Right lobe of liver (tissue), 6 donors: ENCODE measurements around the gene SMAD7. TPM values are rescaled to one million over a fixed set of nuclear protein-coding genes. Genes with fewer than 3 reads are reported as not detected.

ENCODE experiments used
- ATAC-seq, 4 donors: fragments of 200-7000 bp; cut with Tn5 transposase; one replicate each; pipeline ENCODE4 v1.9.1; 2020; ENCODE audit warnings: mild to moderate bottlenecking in 4 of 4, moderate library complexity in 4 of 4
- DNase-seq, 3 donors: peaks; one replicate each; pipeline ENCODE4 v3.0.0-alpha.2; 2020
- H3K27ac ChIP-seq, 3 donors: fragments of 200-600 bp; one replicate each; pipeline ENCODE4 v1.8.0; 2022
- H3K27me3 ChIP-seq, 2 donors: fragments of 200-600 bp; one replicate each; pipeline ENCODE4 v1.8.0; 2022
- H3K36me3 ChIP-seq, 4 donors: fragments of 200-600 bp; sonication (generic) in 1 of 4; one replicate each; pipeline versions ENCODE4 v1.5.1 to v1.8.0; 2017 to 2022; ENCODE audit warnings: control low read depth in 1 of 4
- H3K4me1 ChIP-seq, 4 donors: fragments of 200-600 bp; sonication (generic) in 1 of 4; one replicate each; pipeline versions ENCODE4 v1.5.1 to v1.8.0; 2017 to 2022; ENCODE audit warnings: control low read depth in 1 of 4
- H3K4me3 ChIP-seq, 3 donors: fragments of 200-600 bp; one replicate each; pipeline ENCODE4 v1.8.0; 2022
- H3K9me3 ChIP-seq, 4 donors: fragments of 200-600 bp; sonication (generic) in 1 of 4; one replicate each; pipeline versions ENCODE4 v1.5.1 to v1.8.0; 2017 to 2022; ENCODE audit warnings: control low read depth in 1 of 4
- POLR2A ChIP-seq: fragments of 450-650 bp; IDR thresholded peaks from one replicate; pipeline ENCODE4 v1.6.1; 2017; ENCODE audit warnings: antibody characterized with exemption, mild to moderate bottlenecking
- WGBS: methylation state at CpG from one replicate; pipeline ENCODE4 v1.1.6; 2018; ENCODE audit warnings: low coverage, low lambda C conversion rate; ENCODE audit not compliant: insufficient coverage; ENCODE audit errors: missing lambda C conversion rate; 5-methylcytosine and 5-hydroxymethylcytosine counted together
- intact Hi-C, 2 donors: fragments of 100-400 bp; cut with DNase I; formaldehyde crosslinking; loops; one replicate each; pipeline versions ENCODE4 v1.11.2 to v1.14.1; 2022
- total RNA-seq, 6 experiments: library from RNA; depleted of rRNA in 2 of 6; stranded (reverse); fragments of >200 nt in 2 of 6; fragmentation: NEBNext Ultra II Directional in 3 of 6; extraction: Animal tissue kit (Norgen Biotek cat#: 25700) in 3 of 6; gene quantifications; one replicate each; pipeline versions ENCODE4 v1.1.0 to v1.2.4, GENCODE V29; 2016 to 2023
- TF ChIP-seq, protein P1 (sequence below), 4 donors: fragments of 200-600 bp in 3 of 4; fragments of 450-650 bp in 1 of 4; IDR thresholded peaks; one replicate each; pipeline versions ENCODE4 v1.5.1 to v1.8.0; 2016 to 2022; ENCODE audit warnings: antibody characterized with exemption in 4 of 4, mild to moderate bottlenecking in 2 of 4
- donor health status: DM: no; HTN: yes; CAD: no.
- donor health status: DM: no; HTN: no; CAD: no.
- donor health status: DM: no; HTN: no; CAD: no.
- donor health status: DM: no; HTN: yes; CAD: no.
- donor health status: DM: no; HTN: yes; CAD: no.

SMAD7 gene
- total RNA-seq, 6 experiments from 2014 or later: 8.2 to 13.5 (median 11.0) TPM

- TF ChIP-seq POLR2A: no peak
- TF ChIP-seq, protein P1, sequence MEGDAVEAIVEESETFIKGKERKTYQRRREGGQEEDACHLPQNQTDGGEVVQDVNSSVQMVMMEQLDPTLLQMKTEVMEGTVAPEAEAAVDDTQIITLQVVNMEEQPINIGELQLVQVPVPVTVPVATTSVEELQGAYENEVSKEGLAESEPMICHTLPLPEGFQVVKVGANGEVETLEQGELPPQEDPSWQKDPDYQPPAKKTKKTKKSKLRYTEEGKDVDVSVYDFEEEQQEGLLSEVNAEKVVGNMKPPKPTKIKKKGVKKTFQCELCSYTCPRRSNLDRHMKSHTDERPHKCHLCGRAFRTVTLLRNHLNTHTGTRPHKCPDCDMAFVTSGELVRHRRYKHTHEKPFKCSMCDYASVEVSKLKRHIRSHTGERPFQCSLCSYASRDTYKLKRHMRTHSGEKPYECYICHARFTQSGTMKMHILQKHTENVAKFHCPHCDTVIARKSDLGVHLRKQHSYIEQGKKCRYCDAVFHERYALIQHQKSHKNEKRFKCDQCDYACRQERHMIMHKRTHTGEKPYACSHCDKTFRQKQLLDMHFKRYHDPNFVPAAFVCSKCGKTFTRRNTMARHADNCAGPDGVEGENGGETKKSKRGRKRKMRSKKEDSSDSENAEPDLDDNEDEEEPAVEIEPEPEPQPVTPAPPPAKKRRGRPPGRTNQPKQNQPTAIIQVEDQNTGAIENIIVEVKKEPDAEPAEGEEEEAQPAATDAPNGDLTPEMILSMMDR (IDR thresholded peaks at IDR 0.05): no peak
- WGBS: 75% methylated on average over 4 of the region's 8 CpGs
- Histone ChIP-seq H3K27ac (no peak overlapping the region), H3K4me3 (no peak overlapping the region), H3K4me1 (peaks cover 0 to 6% (median 3%) of the 10 kb centered on the region in 4 donors), H3K9me3 (no peaks in the 10 kb centered on the region), H3K27me3 (no peaks in the 10 kb centered on the region), H3K36me3 (no peaks in the 10 kb centered on the region)
- intact Hi-C loops: no loop called here
- no peak for DNase-seq
- no peak for ATAC-seq
Measured at GRCh38 chr18:48896326-48896874, 54.4 kb downstream of the SMAD7 start.

DNA sequence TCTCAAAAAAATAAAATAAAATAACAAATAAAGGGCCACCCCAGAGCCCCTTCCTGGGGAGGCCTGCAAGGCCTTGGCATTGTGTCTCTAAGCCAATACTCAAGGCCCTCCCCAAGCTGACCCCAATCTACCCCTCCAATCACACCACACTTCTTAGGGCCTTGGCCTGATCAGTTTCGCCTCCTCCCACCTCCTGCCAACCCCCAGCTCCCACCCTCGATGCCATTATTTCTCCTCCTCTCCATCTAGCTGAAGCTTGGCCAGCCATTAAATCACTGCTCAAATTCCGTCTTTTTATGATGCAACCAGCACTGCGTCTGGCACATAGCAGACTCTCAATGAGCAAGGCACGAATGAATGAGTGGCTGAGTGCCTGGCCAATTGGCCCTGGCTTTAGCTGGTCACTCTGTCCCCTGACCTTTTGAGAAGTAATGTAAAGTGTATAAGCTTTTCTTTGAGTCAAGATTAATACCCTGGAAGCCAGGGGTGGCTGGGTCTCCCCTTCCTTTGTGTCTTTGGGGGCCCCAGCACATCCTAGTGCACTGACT, 55.9 kb downstream of the SMAD7 start:
- DNase-seq: peak in 1 of 3 donors; percentile 7
- 52% methylated on average over 5 of the region's 5 CpGs for WGBS

DNA sequence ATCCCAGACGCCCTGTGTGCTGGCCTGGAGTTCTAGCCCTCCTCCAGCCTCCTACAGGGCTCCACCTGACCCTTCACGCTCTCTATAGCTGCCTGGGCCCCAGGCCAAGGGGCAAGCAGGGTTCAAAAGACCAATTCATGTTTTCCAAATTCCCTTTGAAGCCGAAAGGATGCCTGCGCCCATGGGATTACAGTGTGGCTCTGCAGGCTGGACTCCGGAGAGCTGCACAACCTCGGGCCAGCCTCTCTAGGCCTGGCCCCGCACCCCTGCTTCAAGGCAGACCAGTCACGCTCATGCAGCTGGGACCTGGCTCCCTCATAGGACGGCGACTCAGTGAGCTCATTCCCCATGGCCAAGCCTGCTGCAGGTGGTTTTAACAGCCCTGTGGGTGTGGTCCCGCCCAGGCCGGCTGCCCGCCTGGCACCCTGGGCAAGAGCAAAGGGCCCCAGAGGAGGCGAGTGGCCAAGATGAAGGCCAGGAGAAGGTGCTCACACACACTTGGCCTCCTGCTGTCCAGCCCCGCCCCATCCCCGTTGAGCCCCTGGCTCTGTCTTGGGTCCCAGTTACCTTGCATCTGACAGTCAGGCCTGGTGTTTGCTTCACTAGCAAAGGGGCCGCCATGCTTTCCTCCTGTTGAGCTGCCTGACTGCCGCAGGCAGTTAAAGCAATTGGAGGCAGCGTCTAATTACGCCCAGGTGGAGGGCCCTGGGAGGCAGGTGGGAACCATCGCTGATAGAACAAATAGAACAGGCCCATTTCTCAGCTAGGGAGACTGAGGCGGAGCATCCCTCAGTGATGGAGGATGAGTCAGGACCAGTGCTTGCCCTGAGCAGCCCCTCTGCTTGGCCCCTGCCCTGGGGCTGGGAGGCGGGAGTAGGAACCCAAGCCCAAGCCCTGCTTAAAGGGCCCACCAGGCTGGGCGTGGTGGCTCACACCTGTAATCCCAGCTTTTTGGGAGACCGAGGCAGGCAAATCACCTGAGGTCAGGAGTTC, 56.9 kb downstream of the SMAD7 start:
- Histone ChIP-seq H3K27ac (no peak overlapping the region), H3K9me3 (no peaks in the 10 kb centered on the region), H3K27me3 (no peaks in the 10 kb centered on the region), H3K4me3 (no peak overlapping the region), H3K36me3 (no peaks in the 10 kb centered on the region), H3K4me1 (peaks cover 0 to 6% (median 3%) of the 10 kb centered on the region in 4 donors)
- DNase-seq: peak; percentile 51 to 77 (median 75)
- intact Hi-C loops: no loop called here
- ATAC-seq: peak; percentile 72 to 85 (median 78)
- TF ChIP-seq, protein P1 (IDR thresholded peaks at IDR 0.05): no peak
- no peak for TF ChIP-seq POLR2A
- 74% methylated on average over 9 of the region's 25 CpGs for WGBS

More for the DNA sequence above, 55.9 kb downstream of the SMAD7 start:
- H3K27ac ChIP-seq: no peak overlapping the region
- H3K9me3 ChIP-seq: no peaks in the 10 kb centered on the region
- H3K36me3 ChIP-seq: no peaks in the 10 kb centered on the region
- no peak for ATAC-seq
- H3K4me3 ChIP-seq: no peak overlapping the region
- intact Hi-C loops: no loop called here
- H3K27me3 ChIP-seq: no peaks in the 10 kb centered on the region
- TF ChIP-seq, protein P1 (IDR thresholded peaks at IDR 0.05): no peak
- no peak for TF ChIP-seq POLR2A
- H3K4me1 ChIP-seq: peaks cover 0 to 6% (median 3%) of the 10 kb centered on the region in 4 donors

- WGBS: 77% methylated on average over 5 of the region's 14 CpGs
- TF ChIP-seq, protein P1 (IDR thresholded peaks at IDR 0.05): no peak
- TF ChIP-seq POLR2A: no peak
- no peaks in the 10 kb centered on the region for H3K27me3 ChIP-seq
- H3K4me1 ChIP-seq: peaks cover 0 to 6% (median 3%) of the 10 kb centered on the region in 4 donors
- H3K27ac ChIP-seq: no peak overlapping the region
- no peaks in the 10 kb centered on the region for H3K9me3 ChIP-seq
- no peak overlapping the region for H3K4me3 ChIP-seq
- intact Hi-C loops: no loop called here
- peak in 1 of 4 donors; percentile 3 for ATAC-seq
- no peaks in the 10 kb centered on the region for H3K36me3 ChIP-seq
- no peak for DNase-seq
Measured at GRCh38 chr18:48893061-48893607, 57.6 kb downstream of the SMAD7 start.
